Measurements from ENCODE around the gene SDK2. TPM values are rescaled to one million over a fixed set of nuclear protein-coding genes. Genes with fewer than 3 reads are reported as not detected.
A peak's percentile ranks its signal among the peaks of the same experiment; 100 is the strongest.

SDK2 gene
- total and polyA plus RNA-seq, 3 experiments from 2014 or later = 0.35 to 0.54 (median 0.44) TPM

DNA sequence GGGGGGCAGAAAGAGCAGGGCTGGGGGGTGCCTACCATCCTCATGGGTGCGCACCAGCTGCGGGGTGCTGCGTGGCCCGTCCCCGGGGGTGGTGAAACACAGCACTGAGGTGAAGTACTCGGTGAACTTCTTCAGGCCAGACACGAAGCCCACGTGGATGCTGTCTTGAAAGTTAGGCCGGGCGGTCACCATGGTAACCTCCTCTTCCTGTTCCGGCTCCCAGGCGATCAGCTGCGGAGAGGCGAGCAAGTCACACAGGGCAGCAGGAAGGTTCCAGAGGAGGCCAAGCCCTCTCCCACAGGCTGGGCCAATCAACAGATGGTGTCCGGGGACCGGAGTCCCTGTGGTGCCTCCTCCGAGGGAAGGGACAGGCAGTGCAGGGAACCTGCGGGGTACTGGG is 242.3 kb downstream of the SDK2 start:
- ChIA-PET POLR2A (no interaction called here), CTCF (no interaction called here)
- DNase-seq = no peak

DNA sequence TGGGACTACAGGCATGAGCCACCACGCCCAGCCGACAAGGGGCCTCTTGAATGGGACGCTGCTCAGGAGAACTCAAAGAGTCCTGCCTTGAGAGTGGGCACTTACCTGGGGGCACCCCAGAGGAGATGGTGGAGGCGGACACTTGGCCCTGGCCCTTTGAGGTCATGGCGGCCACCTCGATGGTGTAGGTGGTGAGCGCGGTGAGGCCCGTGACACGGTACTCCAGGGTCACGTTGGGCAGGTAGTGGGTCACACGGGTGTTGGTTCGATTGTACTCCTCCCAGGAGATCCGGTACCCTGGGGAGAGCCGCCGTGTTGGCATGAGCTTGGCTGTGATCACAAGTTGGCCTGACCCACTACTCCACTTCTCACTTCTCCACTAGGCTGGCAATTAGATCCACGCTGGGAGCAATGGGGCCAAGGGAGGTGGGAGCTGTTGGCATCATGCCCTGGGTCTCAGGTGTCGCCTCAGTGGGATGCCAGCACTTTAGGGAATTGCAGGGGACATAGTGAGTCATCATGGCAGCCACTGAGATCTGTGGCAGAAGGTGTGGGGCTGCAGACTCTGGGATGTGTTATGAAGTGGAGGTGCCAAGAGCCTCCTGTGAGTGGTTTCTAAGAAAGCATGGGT is 243.2 kb downstream of the SDK2 start:
- CTCF ChIA-PET = no interaction called here
- Mint-ChIP-seq H3K27me3 (peaks cover 0 to 7% of the 10 kb centered on the region in 2 donors), H3K36me3 (no peaks in the 10 kb centered on the region), H3K4me1 (no peaks in the 10 kb centered on the region), H3K4me3 (no peak overlapping the region), H3K9me3 (no peaks in the 10 kb centered on the region), H3K27ac (no peak overlapping the region)
- no peaks in the 10 kb centered on the region for H3K9me3 ChIP-seq (ENCODE audit: low read length)
- H3K36me3 ChIP-seq (ENCODE audit: insufficient read depth, low read length) = no peaks in the 10 kb centered on the region
- no peaks in the 10 kb centered on the region for H3K27me3 ChIP-seq (ENCODE audit: insufficient read depth, low read length, poor library complexity, severe bottlenecking)
- no peak overlapping the region for H3K27ac ChIP-seq (ENCODE audit: low read depth, low read length)
- POLR2A ChIA-PET = no interaction called here
- no peak overlapping the region for H3K4me3 ChIP-seq (ENCODE audit: low read length)
- H3K4me1 ChIP-seq (ENCODE audit: insufficient read depth, low read length) = no peaks in the 10 kb centered on the region
- no peak for DNase-seq

More for the DNA sequence above, 242.3 kb downstream of the SDK2 start:
- no peak overlapping the region for H3K4me3 ChIP-seq (ENCODE audit: low read length)
- H3K27ac ChIP-seq (ENCODE audit: low read depth, low read length) = no peak overlapping the region
- Mint-ChIP-seq H3K36me3 (no peaks in the 10 kb centered on the region), H3K27ac (no peak overlapping the region), H3K4me3 (no peak overlapping the region), H3K4me1 (no peaks in the 10 kb centered on the region), H3K9me3 (no peaks in the 10 kb centered on the region), H3K27me3 (peaks cover 0 to 7% of the 10 kb centered on the region in 2 donors)
- H3K27me3 ChIP-seq (ENCODE audit: insufficient read depth, low read length, poor library complexity, severe bottlenecking) = no peaks in the 10 kb centered on the region
- no peaks in the 10 kb centered on the region for H3K9me3 ChIP-seq (ENCODE audit: low read length)
- H3K36me3 ChIP-seq (ENCODE audit: insufficient read depth, low read length) = no peaks in the 10 kb centered on the region
- H3K4me1 ChIP-seq (ENCODE audit: insufficient read depth, low read length) = no peaks in the 10 kb centered on the region

DNA sequence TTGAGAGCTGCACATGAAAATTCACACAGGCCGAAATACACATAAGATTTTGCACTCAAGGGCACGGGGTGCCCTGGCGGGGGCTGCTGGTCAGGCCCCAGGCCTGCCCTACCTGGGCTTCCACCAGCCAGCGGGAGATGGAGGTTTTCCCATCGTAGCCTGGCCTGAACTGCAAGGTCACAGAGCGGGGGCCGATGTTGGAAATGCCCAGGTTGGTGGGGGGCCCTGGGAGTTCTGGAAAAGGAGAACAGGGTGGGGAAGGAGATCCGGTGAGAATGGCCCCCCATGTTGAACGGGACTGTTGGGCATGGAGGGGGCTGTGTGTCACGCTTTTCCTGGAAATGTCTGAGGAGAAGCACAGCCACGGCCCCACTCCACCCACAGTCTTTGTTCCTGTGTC is 245.2 kb downstream of the SDK2 start:
- no peak overlapping the region for H3K27ac Mint-ChIP-seq
- Histone ChIP-seq H3K4me1 (ENCODE audit: insufficient read depth, low read length) (no peaks in the 10 kb centered on the region), H3K4me3 (ENCODE audit: low read length) (no peak overlapping the region), H3K9me3 (ENCODE audit: low read length) (no peaks in the 10 kb centered on the region), H3K36me3 (ENCODE audit: insufficient read depth, low read length) (no peaks in the 10 kb centered on the region), H3K27me3 (ENCODE audit: insufficient read depth, low read length, poor library complexity, severe bottlenecking) (no peaks in the 10 kb centered on the region), H3K27ac (ENCODE audit: low read depth, low read length) (no peak overlapping the region)
- POLR2A ChIA-PET = no interaction called here
- CTCF ChIA-PET = no interaction called here
- H3K27me3 Mint-ChIP-seq = peaks cover 0 to 5% of the 10 kb centered on the region in 2 donors
- H3K4me1 Mint-ChIP-seq = no peaks in the 10 kb centered on the region
- H3K9me3 Mint-ChIP-seq = no peaks in the 10 kb centered on the region
- no peak for DNase-seq
- no peak overlapping the region for H3K4me3 Mint-ChIP-seq
- no peaks in the 10 kb centered on the region for H3K36me3 Mint-ChIP-seq

DNA sequence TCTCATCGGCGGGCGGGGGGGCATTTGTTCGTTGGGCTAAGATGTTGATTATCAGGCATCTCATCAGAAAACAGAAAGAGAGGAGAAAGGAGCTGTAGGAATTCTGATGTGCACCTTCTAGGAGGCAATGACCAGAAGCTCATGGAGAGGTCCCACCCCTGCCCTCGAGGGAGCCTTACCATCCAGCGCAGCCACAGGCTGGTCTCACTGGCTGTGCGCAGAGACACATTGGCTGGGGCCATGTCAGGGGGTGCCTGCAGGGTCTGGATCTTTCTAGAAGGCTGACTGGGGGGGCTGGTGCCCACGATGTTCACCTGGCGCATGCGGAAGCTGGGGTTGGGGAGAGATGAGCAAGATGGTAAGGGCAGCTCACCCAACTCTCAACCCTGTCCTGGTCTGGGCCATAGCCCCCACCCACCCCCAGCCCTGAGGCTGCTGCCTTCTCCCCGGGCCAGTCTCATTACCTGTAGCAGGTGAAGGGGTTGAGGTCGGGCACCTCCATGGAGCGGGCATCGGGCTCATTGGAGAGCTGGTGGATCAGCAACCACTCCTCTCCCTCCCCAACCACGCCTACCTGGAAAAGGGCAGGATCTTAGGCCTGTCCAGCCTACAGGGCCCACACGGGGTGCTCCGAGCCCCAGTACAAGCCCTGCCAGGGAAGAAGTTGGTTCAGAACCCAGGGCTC is 246.2 kb downstream of the SDK2 start:
- Histone ChIP-seq H3K9me3 (ENCODE audit: low read length) (no peaks in the 10 kb centered on the region), H3K27me3 (ENCODE audit: insufficient read depth, low read length, poor library complexity, severe bottlenecking) (no peaks in the 10 kb centered on the region), H3K4me1 (ENCODE audit: insufficient read depth, low read length) (no peaks in the 10 kb centered on the region), H3K27ac (ENCODE audit: low read depth, low read length) (no peak overlapping the region), H3K36me3 (ENCODE audit: insufficient read depth, low read length) (no peaks in the 10 kb centered on the region), H3K4me3 (ENCODE audit: low read length) (no peak overlapping the region)
- Mint-ChIP-seq H3K4me3 (no peak overlapping the region), H3K9me3 (no peaks in the 10 kb centered on the region), H3K36me3 (no peaks in the 10 kb centered on the region), H3K27me3 (peaks cover 0 to 3% of the 10 kb centered on the region in 2 donors), H3K4me1 (no peaks in the 10 kb centered on the region), H3K27ac (no peak overlapping the region)
- CTCF ChIA-PET = no interaction called here
- POLR2A ChIA-PET = no interaction called here
- no peak for DNase-seq

DNA sequence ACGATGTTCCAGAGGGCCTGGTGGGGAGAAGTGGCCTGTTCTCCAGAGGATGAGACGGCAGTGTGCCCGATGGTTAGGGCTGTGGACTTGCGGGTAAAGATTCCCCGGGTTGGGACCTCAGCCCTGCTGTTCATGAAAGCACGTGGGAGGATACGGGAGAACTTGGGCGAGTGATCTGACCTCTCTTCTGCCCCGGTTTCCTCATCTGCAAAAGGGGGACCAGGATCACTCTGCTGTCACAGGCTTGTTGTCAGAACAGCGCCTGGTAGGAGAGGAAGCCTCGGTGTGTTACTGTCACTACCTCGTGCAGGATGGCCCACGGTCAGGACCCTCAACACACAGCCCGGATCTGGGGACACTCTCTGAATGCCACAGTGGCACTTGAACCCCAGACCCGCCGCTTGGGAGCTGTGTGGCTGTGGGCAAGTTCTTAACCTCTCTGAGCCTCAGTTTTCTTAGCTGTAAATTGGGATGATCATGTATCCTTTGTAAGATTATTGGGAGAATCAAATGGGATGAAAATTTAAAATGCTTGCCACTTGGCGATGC is 246.9 kb downstream of the SDK2 start:
- Histone ChIP-seq H3K27ac (ENCODE audit: low read depth, low read length) (no peak overlapping the region), H3K9me3 (ENCODE audit: low read length) (no peaks in the 10 kb centered on the region), H3K4me3 (ENCODE audit: low read length) (no peak overlapping the region), H3K27me3 (ENCODE audit: insufficient read depth, low read length, poor library complexity, severe bottlenecking) (no peaks in the 10 kb centered on the region), H3K4me1 (ENCODE audit: insufficient read depth, low read length) (no peaks in the 10 kb centered on the region), H3K36me3 (ENCODE audit: insufficient read depth, low read length) (no peaks in the 10 kb centered on the region)
- peaks cover 0 to 3% of the 10 kb centered on the region in 2 donors for H3K27me3 Mint-ChIP-seq
- H3K9me3 Mint-ChIP-seq = no peaks in the 10 kb centered on the region
- no peak overlapping the region for H3K27ac Mint-ChIP-seq
- ChIA-PET CTCF (no interaction called here), POLR2A (no interaction called here)
- H3K36me3 Mint-ChIP-seq = no peaks in the 10 kb centered on the region
- no peak overlapping the region for H3K4me3 Mint-ChIP-seq
- no peaks in the 10 kb centered on the region for H3K4me1 Mint-ChIP-seq
- no peak for DNase-seq

DNA sequence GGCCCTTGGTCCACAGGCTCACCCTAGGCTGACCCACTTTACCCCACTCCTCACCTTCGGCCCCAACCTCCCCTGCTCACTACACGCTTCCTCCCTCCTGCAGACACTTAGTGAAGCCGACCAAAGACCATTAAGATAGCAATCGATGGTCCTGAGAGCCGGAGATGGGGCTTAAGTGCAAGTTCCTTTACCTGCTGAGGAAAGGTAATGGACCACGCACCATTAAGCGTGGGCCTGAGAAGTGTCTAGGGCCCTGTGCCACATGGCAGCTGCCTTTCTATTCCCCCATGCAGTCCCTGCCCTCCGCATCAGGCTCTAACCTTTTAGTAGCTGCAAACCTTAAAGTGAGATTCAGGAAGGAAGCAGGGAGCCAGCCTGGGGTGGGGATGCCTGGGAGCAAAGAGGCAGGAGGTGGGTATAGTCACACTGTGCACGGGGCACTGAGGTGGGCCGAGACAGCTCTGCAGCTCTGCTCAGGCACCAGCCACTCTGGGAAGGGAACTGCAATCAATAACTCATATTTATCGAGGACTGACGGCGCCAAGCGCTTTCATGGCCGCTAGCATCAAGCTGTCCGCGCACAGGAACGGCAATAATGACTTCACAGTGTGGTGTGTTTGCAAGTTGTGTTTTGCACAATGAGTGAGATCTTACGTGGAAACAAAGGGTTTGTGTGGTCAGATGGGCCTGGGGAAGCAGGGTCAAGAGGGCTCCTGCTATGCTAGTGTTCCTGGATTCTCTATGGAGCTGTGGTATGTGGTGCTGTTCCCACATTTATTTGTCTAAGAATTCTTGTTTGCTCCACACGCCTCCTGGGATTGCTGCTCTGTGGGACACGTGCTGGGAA is 247.6 kb downstream of the SDK2 start:
- H3K36me3 ChIP-seq (ENCODE audit: insufficient read depth, low read length) = no peaks in the 10 kb centered on the region
- CTCF ChIA-PET = interaction anchor here (1.4 kb wide), 1 partner anchor 33 kb away, joined by 3 read pairs; no protein-coding TSS in a partner anchor
- POLR2A ChIA-PET = no interaction called here

DNA sequence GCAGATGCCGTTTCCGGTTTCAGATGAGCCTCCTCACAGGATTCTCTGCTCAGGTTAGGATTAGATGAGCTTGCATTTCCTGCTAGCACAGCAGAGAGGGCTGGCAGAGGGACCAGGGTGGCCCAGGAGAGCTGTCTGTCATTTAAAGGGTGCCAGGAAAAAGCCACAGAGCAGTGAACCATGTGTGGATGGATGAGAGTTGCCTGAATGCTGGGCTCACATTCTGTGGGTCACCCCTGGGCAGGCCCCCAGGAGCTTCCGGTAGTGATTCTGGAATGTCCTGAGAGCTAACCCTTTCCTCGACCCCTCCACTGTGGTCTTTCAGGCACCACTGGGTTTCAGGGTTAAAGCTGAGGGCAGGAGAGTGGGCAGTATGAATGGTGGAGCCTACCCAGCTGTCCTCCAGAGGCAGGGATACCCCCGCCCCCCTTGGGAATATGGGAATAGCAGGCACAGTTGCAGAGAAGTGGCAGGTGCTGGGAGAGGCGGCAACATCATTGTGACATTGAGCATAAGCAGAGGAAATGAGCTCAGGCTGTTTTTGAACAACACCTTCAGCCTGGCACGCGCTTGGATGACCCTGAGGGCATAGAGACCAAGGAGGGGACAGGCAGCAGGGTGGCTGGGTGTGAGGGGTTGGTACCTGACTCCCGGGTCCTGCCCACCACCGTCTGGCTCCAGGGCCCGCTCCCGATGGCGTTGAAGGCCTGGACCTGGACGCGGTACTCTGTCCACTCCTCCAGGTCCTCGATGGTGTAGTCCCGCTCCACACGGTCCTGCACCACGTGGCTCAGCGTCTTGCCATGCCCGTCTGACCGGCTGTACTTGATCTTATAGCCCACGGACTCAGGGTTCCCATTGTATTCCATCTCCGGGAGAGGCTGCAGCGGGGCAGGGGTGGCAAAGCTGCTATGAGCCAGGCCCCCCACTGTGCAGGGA is 249.5 kb downstream of the SDK2 start:
- POLR2A ChIA-PET = no interaction called here
- Mint-ChIP-seq H3K27me3 (peaks cover 0 to 4% of the 10 kb centered on the region in 2 donors), H3K4me3 (no peak overlapping the region), H3K36me3 (no peaks in the 10 kb centered on the region), H3K9me3 (no peaks in the 10 kb centered on the region), H3K27ac (peak overlapping the region in 1 of 8 donors; percentile 93), H3K4me1 (no peaks in the 10 kb centered on the region)
- Histone ChIP-seq H3K9me3 (ENCODE audit: low read length) (no peaks in the 10 kb centered on the region), H3K4me3 (ENCODE audit: low read length) (no peak overlapping the region), H3K36me3 (ENCODE audit: insufficient read depth, low read length) (no peaks in the 10 kb centered on the region), H3K27me3 (ENCODE audit: insufficient read depth, low read length, poor library complexity, severe bottlenecking) (no peaks in the 10 kb centered on the region), H3K4me1 (ENCODE audit: insufficient read depth, low read length) (no peaks in the 10 kb centered on the region), H3K27ac (ENCODE audit: low read depth, low read length) (no peak overlapping the region)
- DNase-seq = no peak
- CTCF ChIA-PET = no interaction called here

More for the DNA sequence above, 247.6 kb downstream of the SDK2 start:
- no peaks in the 10 kb centered on the region for H3K9me3 ChIP-seq (ENCODE audit: low read length)
- H3K27me3 Mint-ChIP-seq = peaks cover 0 to 4% of the 10 kb centered on the region in 2 donors
- no peaks in the 10 kb centered on the region for H3K27me3 ChIP-seq (ENCODE audit: insufficient read depth, low read length, poor library complexity, severe bottlenecking)
- no peaks in the 10 kb centered on the region for H3K4me1 Mint-ChIP-seq
- peak overlapping the region in 1 of 8 donors; percentile 68 for H3K27ac Mint-ChIP-seq
- H3K9me3 Mint-ChIP-seq = no peaks in the 10 kb centered on the region
- H3K36me3 Mint-ChIP-seq = no peaks in the 10 kb centered on the region
- H3K4me3 ChIP-seq (ENCODE audit: low read length) = no peak overlapping the region
- no peak overlapping the region for H3K4me3 Mint-ChIP-seq
- H3K4me1 ChIP-seq (ENCODE audit: insufficient read depth, low read length) = no peaks in the 10 kb centered on the region
- no peak overlapping the region for H3K27ac ChIP-seq (ENCODE audit: low read depth, low read length)
- no peak for DNase-seq

All from CD8-positive, alpha-beta memory T cell (primary cell).